GM23248 (cell line): Measurements from ENCODE around the gene TBC1D3B.

Experiments used
- EZH2 ChIP-seq: fragments of 200-600 bp; sonication (generic); IDR thresholded peaks from 2 replicates; pipeline ENCODE4 v1.6.1; 2018; ENCODE audit warnings: antibody characterized with exemption, mild to moderate bottlenecking; ENCODE audit not compliant: insufficient read depth, poor library complexity, severe bottlenecking
- EZH2phosphoT487 ChIP-seq: fragments of 200-600 bp; sonication (generic); IDR thresholded peaks from 2 replicates; pipeline ENCODE4 v1.6.1; 2018; ENCODE audit warnings: antibody characterized with exemption, moderate library complexity, mild to moderate bottlenecking, low read depth; ENCODE audit not compliant: insufficient read depth

DNA sequence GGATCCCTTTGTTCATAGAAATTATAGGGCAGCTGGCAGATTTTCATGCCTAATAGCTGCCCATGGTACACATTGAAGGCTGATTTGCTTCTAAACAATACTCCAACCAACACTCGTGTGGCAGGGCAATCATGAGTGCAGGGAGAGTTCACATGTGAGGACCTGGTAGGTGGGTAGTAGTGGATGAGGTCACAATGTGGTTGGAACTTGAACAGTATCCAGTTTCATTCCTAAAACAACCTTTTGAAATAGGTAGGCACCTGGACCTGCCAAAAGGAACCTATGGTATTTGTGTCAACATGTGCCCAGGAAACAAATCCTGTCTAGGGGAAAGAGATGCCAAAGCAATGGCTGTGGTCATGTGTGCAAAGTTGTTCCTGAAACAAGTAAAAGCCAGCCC lies 40.0 kb downstream of the TBC1D3B start:
- no peak for TF ChIP-seq EZH2phosphoT487
- TF ChIP-seq EZH2 = no peak
